ENCODE results near the gene GAB3.
"Not testable (repeated sequence)": the region's sequence is repeated elsewhere in the genome, so short reads cannot be mapped to it uniquely, and the experiment has no call there.

The GAB3 gene

GRCh38 chrX:154720067-154720466, 30.8 kb downstream of the GAB3 start:
- DNase-seq (ENCODE audit: low read depth): no peak

DNA sequence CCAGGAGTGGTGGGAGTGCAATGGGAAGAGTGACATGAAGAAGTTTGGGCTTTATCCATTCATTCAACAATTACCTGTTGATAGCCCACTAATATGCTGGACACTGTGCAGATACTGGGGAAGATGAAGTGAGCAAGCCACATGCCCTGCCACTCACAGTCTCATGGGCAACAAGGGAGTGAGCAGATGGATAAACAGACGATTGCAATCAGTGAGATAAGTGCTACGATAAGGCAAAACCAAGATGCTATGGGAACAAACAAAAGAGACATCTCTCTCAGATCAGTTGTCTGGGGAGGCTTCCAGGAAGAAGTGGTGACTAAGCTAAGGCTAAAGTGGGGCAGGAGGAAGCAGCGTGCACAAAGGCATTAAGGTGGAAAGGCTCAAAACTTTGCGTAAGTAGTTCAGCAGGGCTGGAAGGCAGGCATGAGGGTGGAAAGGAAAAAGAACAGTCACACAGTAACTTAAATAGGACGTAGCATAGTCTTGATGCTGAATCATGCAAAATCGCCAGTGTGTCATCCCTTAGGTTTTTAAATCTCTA, 31.7 kb downstream of the GAB3 start:
- DNase-seq (ENCODE audit: low read depth): no peak

DNA sequence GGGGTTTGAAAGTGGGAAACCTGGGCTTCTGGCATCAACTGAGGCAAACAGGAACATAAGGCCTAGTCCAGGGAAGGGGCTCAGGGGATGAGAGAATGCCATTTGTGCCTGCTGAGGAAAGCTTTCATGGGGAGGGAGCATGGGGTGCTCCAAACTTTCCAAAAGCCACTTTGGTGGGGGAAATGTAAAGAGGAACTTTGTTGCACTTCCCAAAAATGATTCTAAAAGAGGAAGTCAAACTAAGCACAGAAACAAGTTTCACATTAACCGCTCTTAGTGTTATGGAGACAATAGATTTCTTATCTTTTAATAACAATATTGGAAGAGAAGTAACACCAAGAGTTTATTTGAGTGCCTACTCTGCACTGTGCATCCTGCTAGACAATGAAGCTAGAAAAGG, 32.3 kb downstream of the GAB3 start:
- no peak for DNase-seq (ENCODE audit: low read depth)

DNA sequence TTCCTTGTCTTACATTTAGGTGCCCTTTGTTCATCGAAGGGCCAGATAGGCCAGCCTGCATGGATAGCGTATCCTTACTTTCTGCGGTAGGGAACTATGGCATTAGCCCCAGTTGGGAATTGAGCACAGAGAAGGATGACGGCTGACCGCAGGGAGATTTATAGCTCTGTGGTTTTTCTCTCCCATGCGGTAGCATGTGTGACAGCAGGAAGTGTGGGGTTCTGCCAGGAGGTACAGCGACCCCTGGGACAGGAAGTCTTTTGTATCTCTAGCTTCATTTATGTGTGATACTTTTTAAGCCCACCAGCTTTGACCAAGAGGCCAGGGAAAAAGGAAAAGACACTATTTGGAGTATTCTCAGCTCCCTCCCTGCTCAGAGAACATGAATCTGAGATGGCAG, 33.1 kb downstream of the GAB3 start:
- no peak for DNase-seq (ENCODE audit: low read depth)

GRCh38 chrX:154715825-154716224, 35.1 kb downstream of the GAB3 start:
- DNase-seq (ENCODE audit: low read depth): no peak

- no peak for DNase-seq (ENCODE audit: low read depth)
These were observed 36.0 kb downstream of the GAB3 start for GRCh38 chrX:154714925-154715324.

DNA sequence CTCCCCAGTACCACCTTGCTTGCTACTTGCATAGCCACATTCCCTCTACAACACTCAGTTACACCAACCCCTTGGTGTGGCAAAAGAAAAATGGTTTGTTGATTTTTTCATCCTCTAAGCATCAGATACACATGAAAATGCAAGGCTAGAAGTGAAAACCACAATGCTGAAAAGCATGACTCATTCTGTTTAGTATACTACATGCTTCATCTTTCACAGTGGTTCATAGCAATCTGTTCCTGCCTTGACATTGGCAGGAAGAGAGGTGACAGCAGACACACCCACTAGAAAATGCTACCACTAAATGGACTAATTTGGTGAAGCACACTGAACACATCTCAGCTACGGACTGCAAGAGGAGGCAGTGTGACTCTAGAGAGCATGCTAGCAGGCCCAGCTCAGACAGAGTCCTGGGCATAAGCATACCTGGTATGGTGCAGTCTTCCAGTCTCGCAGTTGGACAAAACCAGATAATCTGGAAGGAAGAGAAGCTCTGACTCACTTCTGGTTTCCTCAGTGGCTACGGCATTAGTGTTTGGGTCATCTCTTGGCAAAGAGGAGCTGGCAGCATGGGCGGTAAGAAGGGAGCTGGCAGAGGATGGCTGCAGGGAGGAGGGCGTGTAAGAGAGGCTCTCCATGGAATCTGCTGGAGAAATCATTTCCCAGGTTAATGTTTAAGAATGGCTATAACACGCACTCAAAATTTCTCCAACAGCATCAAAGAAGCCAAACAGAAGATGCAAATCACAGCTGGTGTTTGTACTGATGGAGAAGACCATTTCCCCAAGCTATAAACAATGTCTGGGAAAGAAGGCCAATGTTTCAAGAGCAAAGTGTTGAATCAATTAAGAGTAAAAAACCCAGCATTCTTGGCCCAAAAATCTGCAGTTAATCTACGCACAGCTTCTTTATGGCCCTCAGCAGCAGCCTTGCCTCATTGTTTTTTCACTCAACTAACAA, 37.8 kb downstream of the GAB3 start:
- DNase-seq (ENCODE audit: low read depth): no peak

- DNase-seq (ENCODE audit: low read depth): no peak
These were observed 39.6 kb downstream of the GAB3 start for GRCh38 chrX:154711264-154711663.

DNA sequence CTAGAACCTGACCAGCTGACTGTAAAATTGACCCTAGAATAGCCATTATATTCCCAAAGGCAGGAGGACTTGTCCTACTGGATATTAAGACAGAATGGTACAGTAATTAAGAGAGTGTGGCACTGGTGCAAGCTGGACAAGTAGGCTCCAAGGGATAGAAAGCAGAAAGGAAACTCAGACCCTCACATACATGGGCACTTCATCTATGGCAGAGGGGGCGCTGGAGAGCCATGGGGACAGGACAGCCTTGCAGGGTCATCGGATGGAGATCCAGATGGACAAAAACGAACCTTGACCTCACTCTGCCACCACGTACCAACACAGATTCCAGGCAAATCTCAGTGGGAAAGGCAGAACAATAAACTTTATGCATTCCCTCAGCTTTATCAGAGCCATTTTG, 40.6 kb downstream of the GAB3 start:
- DNase-seq (ENCODE audit: low read depth): no peak

DNA sequence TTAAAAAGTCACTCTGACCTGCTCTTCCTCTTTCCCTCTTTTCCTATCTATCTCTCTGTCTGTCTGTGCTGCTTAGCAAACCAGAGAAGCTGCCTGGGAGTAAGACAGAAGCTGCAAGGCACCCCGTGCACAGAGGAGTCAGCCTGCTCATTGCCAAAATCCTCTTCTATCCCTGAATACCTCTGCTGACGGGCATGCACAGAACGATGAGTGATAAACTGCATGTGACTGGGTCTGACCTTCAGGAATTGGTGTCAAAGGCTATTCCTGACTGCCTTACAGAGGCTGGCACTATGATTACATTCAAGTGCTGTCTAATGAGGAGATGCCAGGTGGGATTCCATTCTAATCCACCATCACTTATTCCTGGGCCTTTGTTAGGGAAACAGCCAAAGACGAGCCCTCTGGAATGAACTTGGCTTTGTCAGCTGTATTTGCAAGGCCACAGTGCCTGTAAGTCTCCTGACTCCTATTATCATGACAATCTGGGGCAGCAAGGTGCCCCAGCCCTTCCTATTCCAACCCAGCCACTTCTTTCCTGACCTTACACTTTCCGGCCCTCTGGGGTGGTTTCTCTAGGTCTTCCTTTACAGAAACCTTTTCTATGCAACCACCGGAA, 52.1 kb downstream of the GAB3 start:
- no peak for DNase-seq (ENCODE audit: low read depth)

- DNase-seq (ENCODE audit: low read depth): no peak
These were observed 54.2 kb downstream of the GAB3 start for GRCh38 chrX:154696676-154697045.

GRCh38 chrX:154695911-154696675, 54.8 kb downstream of the GAB3 start:
- DNase-seq (ENCODE audit: low read depth): no peak

DNA sequence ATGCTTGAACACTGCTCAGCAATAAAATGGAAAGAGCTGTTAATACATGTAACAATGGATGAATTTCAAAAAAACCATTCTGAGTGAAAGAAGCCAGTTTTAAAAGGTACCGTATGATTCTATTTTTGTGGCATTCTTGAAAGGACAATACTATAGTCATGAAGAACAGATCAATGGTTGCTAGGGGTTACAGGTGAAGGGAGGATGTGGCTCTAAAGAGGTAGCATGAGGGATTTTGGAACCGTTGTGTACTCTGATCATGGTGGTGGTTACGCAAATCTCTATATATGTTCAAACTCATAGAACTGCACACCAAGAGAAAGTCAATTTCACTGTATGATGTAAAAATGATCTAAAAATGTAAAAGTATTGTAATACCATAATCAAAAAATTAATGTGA, 57.5 kb downstream of the GAB3 start:
- DNase-seq (ENCODE audit: low read depth): no peak

DNA sequence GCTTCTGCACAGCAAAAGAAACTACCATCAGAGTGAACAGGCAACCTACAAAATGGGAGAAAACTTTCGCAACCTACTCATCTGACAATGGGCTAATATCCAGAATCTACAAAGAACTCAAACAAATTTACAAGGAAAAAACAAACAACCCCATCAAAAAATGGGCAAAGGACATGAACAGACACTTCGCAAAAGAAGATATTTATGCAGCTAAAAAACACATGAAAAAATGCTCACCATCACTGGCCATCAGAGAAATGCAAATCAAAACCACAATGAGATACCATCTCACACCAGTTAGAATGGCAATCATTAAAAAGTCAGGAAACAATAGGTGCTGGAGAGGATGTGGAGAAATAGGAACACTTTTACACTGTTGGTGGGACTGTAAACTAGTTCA, 60.4 kb downstream of the GAB3 start:
- not testable (repeated sequence) for DNase-seq (ENCODE audit: low read depth)

DNA sequence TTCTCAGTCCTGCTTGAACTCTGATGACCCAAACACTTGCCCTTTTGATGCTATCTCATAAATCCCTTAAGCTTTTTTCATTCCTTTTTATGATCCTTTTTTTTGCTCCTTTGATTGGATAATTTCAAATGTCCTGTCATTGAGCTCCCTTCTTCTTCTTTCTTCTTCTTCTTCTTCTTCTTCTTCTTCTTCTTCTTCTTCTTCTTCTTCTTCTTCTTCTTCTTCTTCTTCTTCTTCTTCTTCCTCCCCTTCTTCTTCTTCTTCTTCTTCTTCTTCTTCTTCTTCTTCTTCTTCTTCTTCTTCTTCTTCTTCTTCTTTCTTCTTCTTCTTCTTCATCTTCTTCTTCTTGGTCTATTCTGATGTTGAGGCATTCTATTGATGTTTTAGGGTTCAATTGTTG, 78.8 kb downstream of the GAB3 start:
- not testable (repeated sequence) for DNase-seq (ENCODE audit: low read depth)

DNA sequence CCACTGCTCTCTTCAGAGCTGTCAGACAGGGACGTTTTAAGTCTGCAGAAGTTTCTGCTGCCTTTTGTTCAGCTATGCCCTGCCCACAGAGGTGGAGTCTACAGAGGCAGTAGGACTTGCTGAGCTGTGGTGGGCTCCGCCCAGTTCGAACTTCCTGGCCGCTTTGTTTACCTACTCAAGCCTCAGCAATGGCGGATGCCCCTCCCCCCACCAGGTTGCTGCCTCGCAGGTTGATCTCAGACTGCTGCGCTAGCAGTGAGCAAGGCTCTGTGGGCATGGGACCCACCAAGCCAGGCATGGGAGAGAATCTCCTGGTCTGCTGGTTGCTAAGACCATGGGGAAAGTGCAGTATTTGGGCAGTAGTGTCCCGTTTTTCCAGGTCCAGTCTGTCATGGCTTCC, 80.0 kb downstream of the GAB3 start:
- DNase-seq (ENCODE audit: low read depth): not testable (repeated sequence)

DNA sequence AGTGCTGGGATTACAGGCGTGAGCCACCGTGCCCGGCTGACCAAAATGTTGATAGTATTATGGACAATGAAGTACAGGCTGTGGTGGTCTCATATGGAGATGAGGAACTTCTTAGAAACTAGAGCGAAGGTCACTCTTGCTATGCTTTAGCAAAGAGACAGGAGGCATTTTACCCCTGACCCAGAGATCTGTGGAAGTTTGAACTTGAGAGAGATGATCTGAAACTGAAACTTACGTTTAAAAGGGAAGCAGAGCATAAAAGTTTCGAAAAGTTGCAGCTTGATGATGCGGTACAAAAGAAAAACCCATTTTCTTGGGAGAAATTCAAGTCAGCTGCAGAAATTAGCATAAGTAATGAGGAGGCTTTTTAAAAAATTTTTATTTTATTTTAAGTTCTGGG, 89.0 kb downstream of the GAB3 start:
- DNase-seq (ENCODE audit: low read depth): no peak

DNA sequence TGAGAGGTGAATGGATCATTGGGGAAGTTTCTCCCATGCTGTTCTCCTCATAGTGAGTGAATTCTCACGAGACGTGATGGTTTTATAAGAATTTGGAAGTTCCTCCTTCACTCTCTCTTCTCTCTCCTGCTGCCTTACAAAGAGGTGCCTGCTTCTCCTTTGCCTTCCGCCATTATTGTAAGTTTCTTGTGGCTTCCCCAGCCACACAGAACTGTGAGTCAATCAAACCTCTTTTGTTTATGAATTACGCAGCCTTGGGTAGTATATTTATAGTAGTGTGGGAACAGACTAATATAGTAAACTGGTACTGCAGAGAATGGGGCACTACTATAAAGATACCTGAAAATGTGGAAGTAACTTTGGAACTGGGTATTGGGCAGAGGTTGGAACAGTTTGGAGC, 89.7 kb downstream of the GAB3 start:
- no peak for DNase-seq (ENCODE audit: low read depth)

GRCh38 chrX:154660541-154660940, 90.3 kb downstream of the GAB3 start:
- DNase-seq (ENCODE audit: low read depth): no peak

DNA sequence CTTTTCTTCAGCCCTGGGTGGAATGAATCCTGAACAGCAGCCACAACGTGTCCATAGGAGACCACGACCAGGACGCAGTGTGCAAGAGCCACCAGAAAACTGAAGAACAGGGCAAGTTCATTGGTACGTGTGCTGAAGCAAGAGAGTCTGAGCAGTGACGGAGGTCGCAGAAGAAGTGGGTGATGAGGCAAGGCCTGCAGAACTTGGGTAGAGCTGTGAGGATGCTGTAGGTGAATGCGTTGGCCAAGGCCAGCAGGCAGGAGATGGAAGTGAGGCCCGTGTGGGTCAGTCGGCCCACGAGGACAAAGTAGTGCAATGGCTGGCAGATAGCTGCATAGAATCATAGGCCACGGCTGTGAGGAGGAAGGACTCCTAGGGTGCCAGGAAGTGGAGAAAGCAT, 91.9 kb downstream of the GAB3 start:
- no peak for DNase-seq (ENCODE audit: low read depth)

- no peak for DNase-seq (ENCODE audit: low read depth)
These were observed 92.7 kb downstream of the GAB3 start for GRCh38 chrX:154658187-154658586.

DNA sequence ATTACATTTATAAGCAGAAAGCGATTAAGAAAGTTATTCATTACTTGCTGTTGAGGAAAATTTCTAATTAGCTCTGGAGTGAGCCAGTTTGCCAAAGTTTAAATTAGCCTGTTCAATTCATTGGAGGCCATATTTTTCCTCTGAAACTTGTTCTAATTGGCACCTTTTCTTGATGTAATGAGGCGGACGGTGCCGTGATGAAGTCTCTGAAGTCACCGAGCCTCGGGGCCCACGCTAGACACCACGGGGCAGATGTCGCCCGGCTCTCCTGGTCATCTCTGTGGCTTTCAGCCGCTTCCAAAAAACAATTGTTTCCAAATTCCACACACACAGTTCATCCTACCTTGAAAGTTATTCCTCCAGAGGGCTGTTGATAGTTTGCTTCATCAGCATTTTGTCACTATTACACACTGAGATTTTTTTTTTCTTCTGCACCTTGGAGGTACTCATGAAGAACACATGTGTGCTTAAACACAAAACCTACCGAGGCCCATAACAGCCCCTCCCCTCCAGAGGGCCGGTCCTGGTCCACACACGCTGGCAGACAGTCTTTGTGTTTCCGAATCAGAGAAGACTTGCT, 93.6 kb downstream of the GAB3 start:
- DNase-seq (ENCODE audit: low read depth): no peak
